Astrocyte of the spinal cord (primary cell): ENCODE results near the gene MORN3.

ENCODE experiments used
- DNase-seq: peaks from one replicate; pipeline ENCODE4 v3.0.0; 2011; ENCODE audit warnings: low read depth, low spot score
- H3K4me3 ChIP-seq: 2 replicates; pipeline ENCODE4 v1.5.1; 2011; ENCODE audit warnings: low read depth, mild to moderate bottlenecking, low read length, moderate library complexity
- in situ Hi-C: cut with HindIII; loops from 2 replicates; pipeline ENCODE4 v1.10.0; 2017; ENCODE audit warnings: low sequenced_read_pairs
- TF ChIP-seq, protein P1 (sequence below): IDR thresholded peaks from 2 replicates; pipeline ENCODE4 v1.5.1; 2012; ENCODE audit warnings: low read depth, mild to moderate bottlenecking, low read length, inconsistent platforms

The MORN3 gene

DNA sequence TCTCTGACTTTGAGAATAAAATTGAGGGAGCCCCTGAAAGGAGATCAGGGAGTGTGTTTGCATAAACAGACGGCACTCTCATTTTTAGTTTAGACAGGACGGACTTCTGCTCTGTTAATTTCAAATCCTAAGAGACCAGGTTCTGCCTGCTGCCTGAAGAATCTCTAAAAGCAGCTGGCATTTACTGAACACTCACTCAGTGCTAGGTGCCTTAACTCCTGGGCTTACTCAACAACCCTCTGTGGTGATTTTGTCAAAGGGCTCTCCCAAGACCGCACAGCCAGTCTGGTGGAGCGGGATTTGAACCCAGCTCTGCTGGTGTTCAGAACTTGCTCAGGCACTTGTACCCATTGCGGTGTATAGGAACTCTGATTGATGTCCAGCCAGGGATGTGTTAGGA lies 40.9 kb downstream of the MORN3 start:
- H3K4me3 ChIP-seq: no peak overlapping the region
- in situ Hi-C loops: no loop called here
- no peak for DNase-seq
- TF ChIP-seq, protein P1, sequence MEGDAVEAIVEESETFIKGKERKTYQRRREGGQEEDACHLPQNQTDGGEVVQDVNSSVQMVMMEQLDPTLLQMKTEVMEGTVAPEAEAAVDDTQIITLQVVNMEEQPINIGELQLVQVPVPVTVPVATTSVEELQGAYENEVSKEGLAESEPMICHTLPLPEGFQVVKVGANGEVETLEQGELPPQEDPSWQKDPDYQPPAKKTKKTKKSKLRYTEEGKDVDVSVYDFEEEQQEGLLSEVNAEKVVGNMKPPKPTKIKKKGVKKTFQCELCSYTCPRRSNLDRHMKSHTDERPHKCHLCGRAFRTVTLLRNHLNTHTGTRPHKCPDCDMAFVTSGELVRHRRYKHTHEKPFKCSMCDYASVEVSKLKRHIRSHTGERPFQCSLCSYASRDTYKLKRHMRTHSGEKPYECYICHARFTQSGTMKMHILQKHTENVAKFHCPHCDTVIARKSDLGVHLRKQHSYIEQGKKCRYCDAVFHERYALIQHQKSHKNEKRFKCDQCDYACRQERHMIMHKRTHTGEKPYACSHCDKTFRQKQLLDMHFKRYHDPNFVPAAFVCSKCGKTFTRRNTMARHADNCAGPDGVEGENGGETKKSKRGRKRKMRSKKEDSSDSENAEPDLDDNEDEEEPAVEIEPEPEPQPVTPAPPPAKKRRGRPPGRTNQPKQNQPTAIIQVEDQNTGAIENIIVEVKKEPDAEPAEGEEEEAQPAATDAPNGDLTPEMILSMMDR: no peak

DNA sequence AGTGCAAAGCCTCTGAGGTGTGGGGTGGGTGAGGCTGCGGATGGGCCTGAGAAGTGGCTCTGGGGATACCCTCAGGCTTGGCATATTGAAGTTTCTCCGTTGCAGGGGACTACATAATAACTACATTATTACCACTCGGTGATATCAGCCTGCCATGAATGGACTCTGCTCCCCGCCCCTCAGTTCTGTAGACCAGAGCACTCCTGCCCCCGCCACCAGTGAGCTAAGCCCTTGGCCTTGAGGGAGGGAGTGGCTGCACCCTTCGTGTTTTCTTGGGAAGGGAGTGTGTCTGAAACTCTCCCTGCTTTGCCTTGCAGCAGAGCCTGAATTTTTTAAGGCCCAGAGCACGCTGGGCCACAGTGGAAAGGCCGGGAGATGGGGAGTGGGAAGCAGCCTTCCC lies 41.4 kb downstream of the MORN3 start:
- H3K4me3 ChIP-seq: peak overlapping the region; percentile 51
- in situ Hi-C loops: no loop called here
- DNase-seq: no peak
- TF ChIP-seq, protein P1: no peak

DNA sequence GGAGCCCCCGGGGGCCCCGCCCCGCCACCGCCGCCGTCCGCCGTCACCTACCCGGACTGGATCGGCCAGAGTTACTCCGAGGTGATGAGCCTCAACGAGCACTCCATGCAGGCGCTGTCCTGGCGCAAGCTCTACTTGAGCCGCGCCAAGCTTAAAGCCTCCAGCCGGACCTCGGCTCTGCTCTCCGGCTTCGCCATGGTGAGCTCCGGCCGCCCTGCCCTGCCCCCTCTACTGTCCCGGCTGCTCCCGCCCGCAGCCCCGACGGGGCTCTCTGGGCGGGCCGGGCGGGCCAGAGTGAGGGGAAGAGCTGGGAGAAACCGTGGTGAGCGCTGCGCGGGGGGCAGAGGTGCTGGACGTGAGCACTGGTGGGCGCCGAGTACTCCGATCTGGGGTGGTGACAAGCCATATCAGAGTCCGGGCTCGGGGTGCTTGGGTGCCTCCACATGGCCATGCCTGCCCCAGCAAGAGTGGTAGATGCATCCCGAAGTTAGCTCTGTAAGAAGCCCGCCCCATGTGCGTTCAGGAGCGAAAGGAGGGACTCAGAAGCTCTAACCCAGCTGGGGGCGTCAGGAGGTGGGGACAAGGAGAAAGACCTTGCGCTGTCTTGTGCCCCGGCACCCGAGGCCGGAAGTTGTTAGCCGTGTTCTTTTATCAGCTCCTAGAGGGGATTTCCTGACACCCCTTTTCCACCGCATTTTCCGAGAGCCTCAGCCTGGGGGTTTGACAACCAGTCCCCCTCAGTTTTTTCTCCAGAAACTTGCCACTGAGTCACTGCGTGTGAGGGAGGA lies 42.4 kb downstream of the MORN3 start:
- DNase-seq: peak; percentile 76
- in situ Hi-C loops: no loop called here
- peak overlapping the region; percentile 51 for H3K4me3 ChIP-seq
- TF ChIP-seq, protein P1: peak; percentile 28

DNA sequence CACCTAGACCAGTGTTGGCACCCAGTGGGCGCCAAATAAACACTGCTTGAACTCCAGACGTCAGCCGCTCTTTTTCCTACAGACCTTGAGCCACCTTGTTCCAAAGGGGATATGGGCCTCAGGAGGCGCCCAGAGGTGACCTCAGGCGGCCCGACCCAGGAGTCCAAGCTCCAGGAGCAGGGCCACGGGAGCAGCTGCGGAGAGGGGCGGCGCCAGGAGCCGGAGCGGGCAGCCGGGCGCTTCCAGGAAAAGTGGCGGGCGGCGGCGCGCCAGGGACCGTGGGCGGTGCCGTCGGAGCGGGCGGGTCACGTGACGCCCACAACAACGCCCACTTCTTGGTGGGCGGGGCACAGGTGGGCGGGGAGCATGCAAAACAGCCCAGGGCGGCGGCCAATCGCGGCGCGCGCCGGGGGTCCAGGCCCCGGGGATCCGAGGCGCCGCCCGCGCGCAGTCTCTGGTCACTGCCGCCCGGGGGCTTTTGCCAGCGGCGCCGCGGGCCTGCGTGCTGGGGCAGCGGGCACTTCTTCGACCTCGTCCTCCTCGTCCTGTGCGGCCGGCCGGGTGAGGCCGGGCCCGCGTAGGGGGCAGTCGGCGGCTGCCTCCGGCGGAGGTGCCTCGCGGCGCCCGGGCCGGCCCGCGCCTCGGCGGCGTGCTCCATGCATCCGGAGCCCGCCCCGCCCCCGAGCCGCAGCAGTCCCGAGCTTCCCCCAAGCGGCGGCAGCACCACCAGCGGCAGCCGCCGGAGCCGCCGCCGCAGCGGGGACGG lies 43.2 kb downstream of the MORN3 start, which contains the start of gene ORAI1:
TSS of gene ORAI1 (plus strand) at position 444 of the 766 bp plus-strand sequence.
- in situ Hi-C loops: no loop called here
- peak within 1 kb of the TSS; percentile 51 for H3K4me3 ChIP-seq
- peak; percentile 94 for DNase-seq
- TF ChIP-seq, protein P1: no peak

DNA sequence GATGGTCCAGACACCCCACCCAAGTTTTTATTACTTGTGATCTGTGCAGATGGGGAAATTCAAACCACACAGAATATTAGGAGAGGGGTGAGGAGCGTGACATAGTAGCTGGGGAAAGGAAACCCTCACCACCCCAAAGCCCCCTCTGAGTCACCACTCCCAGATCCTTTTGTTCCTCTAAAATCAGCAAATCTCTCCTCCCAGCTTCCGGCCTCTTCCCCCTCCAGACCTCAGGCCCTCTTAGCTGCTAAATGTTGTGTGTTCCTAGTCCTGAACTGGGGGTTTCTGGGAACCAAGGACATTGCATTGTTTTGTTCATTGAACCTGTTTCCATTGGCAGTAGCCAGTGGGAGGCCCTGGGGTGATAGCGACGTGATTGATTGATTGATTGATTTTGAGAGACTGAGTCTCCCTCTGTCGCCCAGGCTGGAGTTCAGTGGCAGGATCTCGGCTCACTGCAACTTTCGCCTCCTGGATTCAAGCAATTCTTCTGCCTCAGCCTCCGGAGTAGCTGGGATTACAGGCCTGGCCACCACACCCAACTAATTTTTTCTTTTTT lies 49.0 kb downstream of the MORN3 start:
- no peak overlapping the region for H3K4me3 ChIP-seq
- no peak for DNase-seq
- in situ Hi-C loops: no loop called here
- TF ChIP-seq, protein P1: no peak

DNA sequence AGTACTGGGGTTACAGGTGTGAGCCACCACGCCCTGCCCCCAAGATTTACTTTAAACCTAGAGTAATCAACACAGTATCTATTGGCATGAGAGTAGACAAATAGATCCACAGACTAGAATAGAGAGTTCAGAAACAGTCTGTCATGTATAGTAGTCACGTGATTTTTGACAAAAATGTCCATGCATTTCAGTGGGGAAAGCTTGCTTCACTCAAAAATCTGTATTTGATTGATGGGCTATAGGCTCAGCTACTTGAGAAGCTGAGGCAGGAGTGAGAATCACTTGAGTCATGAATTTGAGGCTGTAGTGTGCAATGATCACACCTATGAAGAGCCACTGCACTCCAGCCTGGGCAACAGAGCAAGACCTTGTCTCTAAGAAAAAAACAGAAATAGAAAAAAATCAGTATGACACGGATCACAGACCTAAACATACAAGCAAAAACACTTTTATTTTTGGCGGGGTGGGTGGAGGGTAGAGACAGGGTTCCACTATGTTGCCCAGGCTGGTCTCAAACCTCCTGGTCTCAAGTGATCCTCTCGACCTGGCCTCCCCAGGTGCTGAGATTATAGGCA lies 50.7 kb downstream of the MORN3 start:
- TF ChIP-seq, protein P1: no peak
- H3K4me3 ChIP-seq: no peak overlapping the region
- in situ Hi-C loops: no loop called here
- no peak for DNase-seq
